Naive B cell (primary cell): Measurements from ENCODE around the gene UBXN2A. TPM values are rescaled to one million over a fixed set of nuclear protein-coding genes. Genes with fewer than 3 reads are reported as not detected.

Experiments used
- ATAC-seq, 2 donors: fragments of 150-1000 bp; cut with Tn5 transposase; 2 replicates each; pipeline ENCODE4 v1.10.0; 2021; ENCODE audit warnings: low read depth in 2 of 2, mild to moderate bottlenecking in 2 of 2, moderate library complexity in 2 of 2
- DNase-seq: peaks from one replicate; pipeline ENCODE4 v3.0.0; 2022
- H3K27ac Mint-ChIP-seq, 6 donors: one replicate each; pipeline ENCODE4 v1.8.0; 2020 to 2022; ENCODE audit warnings: mild to moderate bottlenecking in 6 of 6, mixed read lengths in 6 of 6, moderate library complexity in 5 of 6, inconsistent platforms in 2 of 6
- H3K27me3 Mint-ChIP-seq, 3 donors: one replicate each; pipeline ENCODE4 v1.8.0; 2021 to 2022; ENCODE audit warnings: mixed read lengths in 3 of 3, mild to moderate bottlenecking in 1 of 3
- H3K36me3 Mint-ChIP-seq, 2 donors: one replicate each; pipeline ENCODE4 v1.8.0; 2020 to 2022; ENCODE audit warnings: mixed read lengths in 2 of 2, inconsistent platforms in 1 of 2, mild to moderate bottlenecking in 1 of 2
- H3K4me1 Mint-ChIP-seq, 3 donors: one replicate each; pipeline ENCODE4 v1.8.0; 2020 to 2022; ENCODE audit warnings: mixed read lengths in 3 of 3, inconsistent platforms in 1 of 3, mild to moderate bottlenecking in 1 of 3, moderate library complexity in 1 of 3
- H3K4me3 Mint-ChIP-seq, 8 donors: one replicate each; pipeline ENCODE4 v1.8.0; 2020 to 2022; ENCODE audit warnings: mild to moderate bottlenecking in 8 of 8, mixed read lengths in 8 of 8, moderate library complexity in 8 of 8, inconsistent platforms in 2 of 8
- H3K9me3 Mint-ChIP-seq, 7 donors: one replicate each; pipeline ENCODE4 v1.8.0; 2020 to 2022; ENCODE audit warnings: mixed read lengths in 7 of 7, mild to moderate bottlenecking in 5 of 7, inconsistent platforms in 2 of 7, moderate library complexity in 1 of 7
- polyA plus RNA-seq, 6 donors: library from polyadenylated mRNA; unstranded; fragments of 300-500 nt; fragmentation: Illumina TruSeq; gene quantifications; one replicate each; pipeline ENCODE4 v1.2.3, GENCODE V29; 2021; ENCODE audit warnings: low read depth in 6 of 6

Gene UBXN2A, protein sequence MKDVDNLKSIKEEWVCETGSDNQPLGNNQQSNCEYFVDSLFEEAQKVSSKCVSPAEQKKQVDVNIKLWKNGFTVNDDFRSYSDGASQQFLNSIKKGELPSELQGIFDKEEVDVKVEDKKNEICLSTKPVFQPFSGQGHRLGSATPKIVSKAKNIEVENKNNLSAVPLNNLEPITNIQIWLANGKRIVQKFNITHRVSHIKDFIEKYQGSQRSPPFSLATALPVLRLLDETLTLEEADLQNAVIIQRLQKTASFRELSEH
- 10 to 100 TPM in 5 of 6 donors, 1 to 10 TPM in 1; 8.0 to 14.2 (median 11.7) TPM for polyA plus RNA-seq

DNA sequence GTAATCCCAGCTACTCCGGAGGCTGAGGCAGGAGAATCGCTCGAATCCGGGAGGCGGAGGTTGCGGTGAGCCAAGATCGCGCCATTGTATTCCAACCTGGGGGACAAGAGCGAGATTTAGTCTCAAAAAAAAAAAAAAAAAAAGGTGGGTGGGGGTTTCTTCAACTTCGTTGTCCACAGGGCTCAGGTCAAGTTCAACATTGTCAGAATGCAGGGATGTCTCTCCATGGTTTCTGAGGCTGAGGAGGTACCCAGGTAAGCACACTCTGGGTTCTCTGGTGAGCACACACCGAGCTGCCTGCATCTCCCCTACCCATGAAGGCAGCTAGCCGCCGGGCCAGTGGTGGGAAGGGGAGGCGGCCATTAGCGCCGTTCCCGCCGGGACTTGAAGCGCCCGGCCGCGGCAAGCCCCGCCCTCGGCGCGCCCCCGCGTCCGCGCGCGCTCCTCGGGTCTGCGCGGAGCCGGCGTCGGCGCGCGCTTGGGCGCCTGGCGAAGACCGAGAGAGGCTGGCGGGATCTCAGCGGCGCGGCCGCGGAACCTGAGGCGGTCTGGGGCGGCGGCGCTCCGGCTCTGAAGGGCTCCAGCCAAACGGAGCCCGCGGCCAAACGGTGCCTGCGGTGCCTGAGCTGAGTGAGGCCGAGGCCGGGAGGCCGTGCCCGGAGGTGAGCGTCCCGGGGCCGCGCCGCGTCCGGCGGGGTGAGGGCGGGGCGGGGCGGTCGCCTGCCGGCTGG is at the start of gene UBXN2A:
Gene UBXN2A, plus strand, starts transcription at position 477 of the 731 bp plus-strand sequence. CDS start 17,852 bp downstream, outside the sequence.
- Mint-ChIP-seq H3K27me3 (peaks cover 0 to 4% (median 0%) of the 10 kb centered on the region in 3 donors), H3K36me3 (no peaks in the 10 kb centered on the region), H3K27ac (peak within 1 kb of the TSS; percentile 20 to 95 (median 91)), H3K4me1 (peaks cover 19 to 27% (median 19%) of the 10 kb centered on the region in 3 donors), H3K9me3 (no peaks in the 10 kb centered on the region), H3K4me3 (peak within 1 kb of the TSS; percentile 86 to 97 (median 90))
- DNase-seq (peak; percentile 79), ATAC-seq (peak; percentile 84 to 86)

DNA sequence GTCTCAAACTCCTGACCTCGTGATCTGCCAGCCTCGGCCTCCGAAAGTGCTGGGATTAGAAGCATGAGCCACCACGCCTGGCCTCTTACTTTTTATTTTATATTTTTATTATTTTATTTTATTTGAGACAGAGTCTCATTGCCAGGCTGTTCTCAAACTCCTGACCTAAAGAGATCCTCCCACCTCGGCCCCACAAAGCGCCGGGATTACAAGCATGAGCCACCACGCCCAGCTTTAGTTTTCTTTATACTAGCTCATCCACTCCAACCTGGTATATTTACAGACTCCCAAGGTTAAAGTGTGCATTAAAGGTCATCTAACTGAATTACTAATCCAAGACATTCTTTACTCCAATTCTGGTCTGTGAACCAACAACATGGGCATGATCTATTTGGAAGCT is 40.1 kb upstream of the UBXN2A start:
- peaks cover 23 to 45% (median 40%) of the 10 kb centered on the region in 3 donors for H3K4me1 Mint-ChIP-seq
- H3K4me3 Mint-ChIP-seq = no peak overlapping the region
- peaks cover 0 to 11% (median 2%) of the 10 kb centered on the region in 7 donors for H3K9me3 Mint-ChIP-seq
- no peaks in the 10 kb centered on the region for H3K27me3 Mint-ChIP-seq
- DNase-seq (no peak), ATAC-seq (no peak)
- peak overlapping the region in 1 of 6 donors; percentile 56 for H3K27ac Mint-ChIP-seq
- H3K36me3 Mint-ChIP-seq = peaks cover 0 to 14% of the 10 kb centered on the region in 2 donors

DNA sequence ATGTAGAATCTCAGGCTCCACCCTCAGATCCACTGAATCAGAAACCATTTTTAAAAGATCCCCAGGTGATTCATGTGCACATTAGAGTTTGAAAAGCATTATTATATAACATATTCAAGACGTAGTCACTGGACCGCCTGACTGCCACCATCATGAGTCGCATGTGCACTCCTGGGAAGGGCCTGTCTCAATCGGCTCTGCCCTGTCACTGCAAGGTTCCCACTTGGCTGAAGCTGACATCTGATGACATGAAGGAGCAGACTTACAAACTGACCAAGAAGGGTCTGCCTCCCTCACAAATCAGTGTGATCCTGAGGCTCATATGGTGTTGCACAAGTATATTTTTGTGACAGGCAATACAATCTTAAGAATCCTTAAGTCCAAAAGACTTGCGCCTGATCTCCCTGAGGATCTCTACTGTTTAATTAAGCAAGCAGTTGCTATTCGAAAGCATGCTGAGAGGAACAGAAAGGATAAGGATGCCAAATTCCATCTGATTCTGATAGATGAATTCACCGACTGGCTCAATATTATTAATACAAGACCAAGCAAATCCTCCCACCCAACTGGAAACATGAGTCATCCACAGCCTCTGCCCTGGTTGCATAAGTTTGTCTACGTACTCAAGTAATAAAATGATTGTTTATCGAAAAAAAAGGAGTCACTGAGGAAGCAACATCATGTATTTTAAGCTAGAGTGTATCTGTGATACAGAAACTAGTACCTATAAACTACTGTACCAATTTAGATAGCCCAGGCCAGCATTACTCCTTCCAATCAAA is 39.5 kb upstream of the UBXN2A start:
- DNase-seq (no peak), ATAC-seq (no peak)
- Mint-ChIP-seq H3K4me3 (no peak overlapping the region), H3K27me3 (no peaks in the 10 kb centered on the region), H3K9me3 (peaks cover 0 to 11% (median 2%) of the 10 kb centered on the region in 7 donors), H3K27ac (no peak overlapping the region), H3K4me1 (peaks cover 23 to 49% (median 44%) of the 10 kb centered on the region in 3 donors), H3K36me3 (peaks cover 0 to 14% of the 10 kb centered on the region in 2 donors)

DNA sequence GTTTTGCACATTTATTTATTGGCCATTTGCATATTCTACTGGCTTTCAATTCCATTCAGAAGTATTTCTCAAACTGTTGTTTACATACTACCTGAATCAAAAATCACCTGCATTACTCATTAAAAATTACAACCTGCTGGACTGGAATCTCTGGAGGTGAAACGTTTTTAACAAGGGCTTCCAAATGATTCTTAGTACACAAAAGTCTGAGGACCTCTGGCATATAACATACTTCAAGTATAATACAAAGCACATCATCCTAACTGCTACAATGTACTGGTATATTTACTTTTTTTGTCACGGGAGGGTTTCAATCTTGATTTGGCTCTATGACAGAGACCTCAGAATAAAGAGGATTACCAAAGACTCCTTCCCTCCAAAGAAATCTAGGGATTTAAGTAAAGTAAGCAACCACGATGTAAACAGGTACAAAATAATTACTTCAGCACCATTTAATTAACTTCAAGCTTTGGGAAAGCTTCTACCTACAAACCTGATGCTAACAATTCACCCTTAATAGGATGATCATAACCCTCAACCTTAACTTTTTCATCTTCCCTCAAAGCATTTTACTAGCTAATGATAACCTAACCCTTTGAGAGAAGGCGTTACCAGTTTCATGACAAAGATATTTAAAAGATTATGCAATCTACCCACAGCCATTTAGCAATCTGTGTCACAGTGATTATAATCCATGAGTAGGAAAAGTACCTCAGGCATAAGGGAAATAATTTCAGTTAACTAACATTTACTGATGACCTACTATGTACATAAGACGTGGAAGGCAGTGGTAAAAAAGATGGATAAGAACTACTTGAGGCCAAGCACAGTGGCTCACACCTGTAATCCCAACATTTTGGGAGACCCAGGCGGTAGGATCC is 38.1 kb upstream of the UBXN2A start:
- DNase-seq (no peak), ATAC-seq (no peak)
- Mint-ChIP-seq H3K36me3 (peaks cover 0 to 14% of the 10 kb centered on the region in 2 donors), H3K27ac (no peak overlapping the region), H3K4me3 (no peak overlapping the region), H3K27me3 (no peaks in the 10 kb centered on the region), H3K9me3 (peaks cover 0 to 10% (median 2%) of the 10 kb centered on the region in 7 donors), H3K4me1 (peaks cover 18 to 50% (median 34%) of the 10 kb centered on the region in 3 donors)

DNA sequence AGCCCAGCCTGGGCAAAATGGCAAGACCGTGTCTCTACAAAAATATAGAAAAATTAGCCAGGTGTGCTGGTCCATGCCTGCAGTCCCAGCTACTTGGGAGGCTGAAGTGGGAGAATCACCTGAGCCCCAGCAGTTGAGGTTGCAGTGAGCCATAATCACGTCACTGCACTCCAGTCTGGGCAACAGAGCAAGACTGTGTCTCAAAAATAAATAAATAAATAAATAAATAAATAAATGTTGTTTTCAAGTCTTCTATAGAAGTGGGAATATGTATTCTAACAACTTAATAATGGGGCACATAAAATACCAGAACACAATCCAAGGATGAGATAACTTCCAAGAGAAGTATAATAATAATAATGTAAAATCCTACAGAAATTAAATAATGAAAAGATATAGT is 37.2 kb upstream of the UBXN2A start:
- Mint-ChIP-seq H3K36me3 (peaks cover 0 to 6% of the 10 kb centered on the region in 2 donors), H3K4me1 (peaks cover 18 to 45% (median 25%) of the 10 kb centered on the region in 3 donors), H3K4me3 (no peak overlapping the region), H3K9me3 (peaks cover 0 to 4% (median 2%) of the 10 kb centered on the region in 7 donors), H3K27ac (no peak overlapping the region), H3K27me3 (no peaks in the 10 kb centered on the region)
- DNase-seq (no peak), ATAC-seq (no peak)

DNA sequence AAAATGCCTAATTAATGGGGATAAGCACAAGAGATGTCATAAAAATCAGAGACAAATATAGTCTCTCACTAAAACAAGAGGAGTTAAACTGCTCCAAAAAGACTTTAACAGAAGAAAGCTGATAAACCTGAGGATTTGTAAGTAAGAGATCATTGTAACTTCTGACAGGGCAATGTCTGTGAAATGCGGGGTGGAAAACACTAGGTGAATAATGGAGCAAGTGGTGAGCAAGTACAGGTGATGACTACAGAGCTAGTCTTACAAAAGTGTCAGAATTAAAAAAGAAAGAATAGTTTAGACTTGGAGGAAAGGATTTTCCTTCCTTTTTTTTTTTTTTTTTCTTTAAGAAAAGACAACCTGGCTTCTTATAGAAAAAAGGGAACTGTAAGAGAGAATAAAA is 36.0 kb upstream of the UBXN2A start:
- H3K36me3 Mint-ChIP-seq = no peaks in the 10 kb centered on the region
- no peaks in the 10 kb centered on the region for H3K9me3 Mint-ChIP-seq
- no peak for ATAC-seq
- no peak for DNase-seq
- H3K4me3 Mint-ChIP-seq = no peak overlapping the region
- H3K27me3 Mint-ChIP-seq = no peaks in the 10 kb centered on the region
- peak overlapping the region in 1 of 6 donors; percentile 1 for H3K27ac Mint-ChIP-seq
- H3K4me1 Mint-ChIP-seq = peaks cover 15 to 39% (median 22%) of the 10 kb centered on the region in 3 donors

DNA sequence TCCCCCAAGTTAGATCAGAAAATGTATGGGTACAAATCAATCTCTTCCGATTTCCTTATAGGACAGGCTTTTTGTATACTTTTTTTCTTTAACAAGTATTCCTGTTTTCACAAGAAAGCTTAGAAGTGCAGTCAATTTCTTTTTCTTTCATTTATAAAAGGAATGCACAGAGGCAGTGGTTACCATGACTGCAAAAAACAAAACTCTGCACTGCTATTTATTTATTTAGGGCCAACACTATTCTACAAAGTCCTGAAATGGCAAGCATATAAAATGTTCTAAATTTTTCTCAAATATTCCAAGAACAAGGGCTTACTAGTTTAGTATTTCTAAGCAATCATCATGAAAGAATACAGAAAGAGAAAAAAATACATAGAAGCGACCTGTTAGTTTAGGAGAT is 35.6 kb upstream of the UBXN2A start:
- Mint-ChIP-seq H3K27me3 (no peaks in the 10 kb centered on the region), H3K27ac (peak overlapping the region in 1 of 6 donors; percentile 24), H3K9me3 (no peaks in the 10 kb centered on the region), H3K4me3 (no peak overlapping the region), H3K4me1 (peaks cover 19 to 35% (median 26%) of the 10 kb centered on the region in 3 donors), H3K36me3 (no peaks in the 10 kb centered on the region)
- ATAC-seq (no peak), DNase-seq (no peak)

DNA sequence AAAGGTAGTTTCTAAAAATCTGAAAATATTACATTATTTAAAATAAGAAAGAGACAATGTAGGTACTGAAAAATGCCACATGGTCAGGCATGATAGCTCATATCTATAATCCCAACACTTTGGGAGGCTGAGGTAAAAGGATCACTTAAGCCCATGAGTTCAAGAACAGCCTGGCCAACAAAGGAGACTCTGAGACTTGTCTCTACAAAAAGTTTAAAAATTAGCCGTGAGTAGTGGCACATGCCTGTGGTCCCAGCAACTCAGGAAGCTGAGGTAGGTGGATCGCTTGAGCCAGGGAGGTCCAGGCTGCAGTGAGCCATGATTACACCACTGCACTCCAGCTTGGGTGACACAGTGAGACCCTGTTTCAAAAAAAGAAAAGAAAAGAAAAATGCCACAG is 35.1 kb upstream of the UBXN2A start:
- ATAC-seq (no peak), DNase-seq (no peak)
- Mint-ChIP-seq H3K27me3 (no peaks in the 10 kb centered on the region), H3K36me3 (no peaks in the 10 kb centered on the region), H3K4me1 (peaks cover 19 to 35% (median 27%) of the 10 kb centered on the region in 3 donors), H3K4me3 (no peak overlapping the region), H3K9me3 (no peaks in the 10 kb centered on the region), H3K27ac (no peak overlapping the region)

DNA sequence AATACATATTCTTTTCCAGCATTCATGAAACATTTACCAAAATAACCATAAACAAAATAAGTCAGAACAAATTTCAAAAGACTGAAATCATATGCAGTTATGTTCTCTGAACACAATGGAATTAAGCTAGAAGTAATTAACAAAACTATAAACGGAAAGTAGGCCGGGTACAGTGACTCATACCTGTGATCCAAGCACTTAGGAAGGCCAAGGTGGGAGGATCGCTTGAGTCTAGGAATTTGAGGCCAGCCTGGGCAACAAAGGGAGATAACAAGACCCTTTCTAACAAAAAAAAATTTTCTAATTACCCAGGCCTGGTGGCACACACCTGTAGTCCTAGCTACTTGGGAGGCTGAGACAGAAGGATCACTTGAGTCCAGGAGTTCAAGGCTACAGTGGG is 28.2 kb upstream of the UBXN2A start:
- Mint-ChIP-seq H3K9me3 (no peaks in the 10 kb centered on the region), H3K27ac (peak overlapping the region in 1 of 6 donors; percentile 85), H3K4me1 (peaks cover 26 to 56% (median 45%) of the 10 kb centered on the region in 3 donors), H3K36me3 (no peaks in the 10 kb centered on the region), H3K4me3 (peak overlapping the region in 1 of 8 donors; percentile 40), H3K27me3 (no peaks in the 10 kb centered on the region)
- ATAC-seq = no peak
- DNase-seq = no peak

DNA sequence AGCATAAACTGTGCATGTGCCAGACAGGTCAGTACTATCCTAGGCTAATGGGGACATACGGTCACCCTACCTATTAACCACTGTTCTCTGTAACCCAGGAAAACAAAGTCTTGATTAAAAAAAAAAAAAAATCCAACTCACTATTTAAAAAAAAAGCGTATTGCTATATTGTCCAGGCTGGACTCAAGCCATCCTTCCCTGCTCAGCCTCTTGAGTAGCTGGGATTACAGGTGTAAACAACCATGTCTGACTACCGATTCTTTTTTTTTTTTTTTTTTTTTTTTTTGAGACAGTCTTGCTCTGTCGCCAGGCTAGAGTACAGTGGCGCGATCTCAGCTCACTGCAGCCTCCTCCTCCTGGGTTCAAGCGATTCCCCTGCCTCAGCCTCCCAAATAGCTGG is 24.9 kb upstream of the UBXN2A start:
- Mint-ChIP-seq H3K27me3 (no peaks in the 10 kb centered on the region), H3K36me3 (no peaks in the 10 kb centered on the region), H3K27ac (no peak overlapping the region), H3K9me3 (no peaks in the 10 kb centered on the region), H3K4me1 (peaks cover 32 to 74% (median 61%) of the 10 kb centered on the region in 3 donors), H3K4me3 (no peak overlapping the region)
- ATAC-seq (no peak), DNase-seq (no peak)

DNA sequence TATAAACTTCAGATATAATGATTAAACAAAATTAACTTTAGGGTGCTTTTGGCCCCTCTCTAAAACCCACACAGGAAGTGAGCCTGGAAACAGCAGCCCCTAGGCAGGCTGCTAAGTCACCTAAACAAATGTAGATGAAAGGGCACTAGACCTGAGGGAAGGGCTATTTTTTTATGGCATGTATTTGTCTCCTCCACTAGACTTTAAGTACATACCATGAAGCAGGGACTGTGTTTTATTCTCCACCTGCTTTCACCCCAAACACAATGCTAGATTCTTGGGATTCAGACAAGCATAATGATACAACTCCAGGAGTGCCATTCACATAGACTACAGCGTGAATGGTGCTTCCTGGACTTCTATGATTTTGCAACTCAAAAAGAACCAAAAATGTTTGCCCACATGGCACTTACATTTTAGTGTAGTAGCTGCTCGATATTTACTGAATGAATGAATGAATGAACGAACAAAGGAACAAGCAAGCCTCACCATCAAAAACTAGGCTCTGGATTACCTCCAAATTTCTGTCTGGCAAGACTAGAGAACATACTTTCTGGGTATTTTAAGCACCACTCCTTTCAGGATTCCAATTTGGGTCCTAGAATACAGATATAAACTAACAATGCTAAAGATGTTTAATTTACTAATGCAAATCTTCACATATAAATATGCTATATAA is 23.4 kb upstream of the UBXN2A start:
- Mint-ChIP-seq H3K27ac (peak overlapping the region in 3 of 6 donors; percentile 14 to 57 (median 28)), H3K4me3 (peak overlapping the region in 3 of 8 donors; percentile 25 to 48 (median 27)), H3K27me3 (no peaks in the 10 kb centered on the region), H3K4me1 (peaks cover 25 to 68% (median 53%) of the 10 kb centered on the region in 3 donors), H3K36me3 (no peaks in the 10 kb centered on the region), H3K9me3 (no peaks in the 10 kb centered on the region)
- DNase-seq = no peak
- peak; percentile 40 to 56 for ATAC-seq

DNA sequence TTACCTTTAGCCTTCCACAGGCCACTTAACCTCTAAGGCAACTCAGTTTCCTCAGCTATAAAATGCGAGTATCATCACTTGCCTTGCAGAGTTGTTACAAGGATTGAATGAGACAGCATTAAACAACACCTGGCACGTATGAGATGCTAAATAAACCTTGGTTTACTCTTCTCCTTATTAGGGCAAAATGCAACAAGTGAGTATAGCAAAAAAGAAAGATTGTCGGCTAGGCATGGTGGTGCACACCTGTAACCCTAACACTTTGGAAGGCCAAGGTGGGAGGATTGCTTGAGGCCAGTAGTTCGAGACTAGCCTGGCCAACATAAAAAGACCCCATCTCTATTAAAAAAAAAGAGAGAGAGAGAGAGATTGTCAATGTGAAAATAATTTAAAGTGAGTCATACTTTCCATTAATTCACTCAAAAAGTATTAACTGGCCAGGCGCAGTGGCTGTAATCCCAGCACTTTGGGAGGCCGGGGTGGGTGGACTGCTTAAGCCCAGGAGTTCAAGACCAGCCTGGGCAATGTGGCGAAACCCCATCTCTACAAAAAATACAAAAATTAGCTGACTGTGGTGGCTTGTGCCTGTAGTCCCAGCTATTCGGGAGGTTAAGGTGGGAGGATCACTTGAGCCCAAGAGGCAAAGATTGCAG is 21.3 kb upstream of the UBXN2A start:
- peaks cover 34 to 73% (median 50%) of the 10 kb centered on the region in 3 donors for H3K4me1 Mint-ChIP-seq
- no peak for ATAC-seq
- no peaks in the 10 kb centered on the region for H3K36me3 Mint-ChIP-seq
- H3K9me3 Mint-ChIP-seq = no peaks in the 10 kb centered on the region
- H3K27me3 Mint-ChIP-seq = no peaks in the 10 kb centered on the region
- no peak overlapping the region for H3K4me3 Mint-ChIP-seq
- no peak for DNase-seq
- peak overlapping the region in 3 of 6 donors; percentile 50 to 64 (median 51) for H3K27ac Mint-ChIP-seq
